NCI-H2171 (cell line): ENCODE results near the gene LAMB1.

Source experiments
- DNase-seq: peaks from one replicate; lab custom pipeline; 2025; lab: John Stamatoyannopoulos, UW

Gene LAMB1

DNA sequence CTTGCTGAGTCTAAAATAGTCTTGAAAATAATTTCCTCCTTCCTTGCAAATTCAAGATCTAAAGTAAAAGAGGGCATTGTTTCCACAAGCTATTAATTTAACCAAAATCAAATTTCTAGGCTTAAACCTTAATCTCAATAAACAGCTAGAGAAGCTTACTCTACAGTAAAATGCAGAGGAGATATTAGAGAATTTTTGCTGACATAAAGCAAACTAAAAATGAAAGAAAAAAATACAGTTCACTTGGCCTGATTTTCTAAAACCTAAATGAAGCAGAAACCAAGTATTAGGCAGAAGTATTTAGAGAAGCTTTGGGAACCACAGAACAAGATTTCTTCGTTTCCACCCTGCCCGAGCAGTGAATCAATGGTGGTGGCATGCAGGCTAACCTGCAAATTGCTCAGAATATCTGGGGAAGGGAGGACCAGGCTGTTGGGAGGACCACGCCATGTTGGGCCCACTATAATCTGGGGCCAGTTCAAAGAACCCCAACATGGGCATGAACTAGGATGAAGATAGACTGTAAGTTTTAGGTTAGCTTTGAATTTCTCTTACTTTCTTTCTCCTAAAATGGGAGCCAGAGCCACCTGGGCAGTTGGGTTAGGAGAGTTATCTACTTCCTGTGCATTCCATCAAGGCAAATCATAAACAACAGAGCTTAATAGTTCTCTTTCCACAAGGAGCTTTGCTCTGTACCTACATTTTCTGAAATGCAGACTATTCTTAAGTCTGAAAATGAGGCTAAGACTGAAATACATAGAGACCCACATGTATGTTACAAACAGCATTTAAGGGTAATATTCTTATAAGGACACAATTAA, 4.1 kb downstream of the LAMB1 start:
- no peak for DNase-seq

GRCh38 chr7:107998150-107998549, 4.8 kb downstream of the LAMB1 start:
- DNase-seq, result no peak

DNA sequence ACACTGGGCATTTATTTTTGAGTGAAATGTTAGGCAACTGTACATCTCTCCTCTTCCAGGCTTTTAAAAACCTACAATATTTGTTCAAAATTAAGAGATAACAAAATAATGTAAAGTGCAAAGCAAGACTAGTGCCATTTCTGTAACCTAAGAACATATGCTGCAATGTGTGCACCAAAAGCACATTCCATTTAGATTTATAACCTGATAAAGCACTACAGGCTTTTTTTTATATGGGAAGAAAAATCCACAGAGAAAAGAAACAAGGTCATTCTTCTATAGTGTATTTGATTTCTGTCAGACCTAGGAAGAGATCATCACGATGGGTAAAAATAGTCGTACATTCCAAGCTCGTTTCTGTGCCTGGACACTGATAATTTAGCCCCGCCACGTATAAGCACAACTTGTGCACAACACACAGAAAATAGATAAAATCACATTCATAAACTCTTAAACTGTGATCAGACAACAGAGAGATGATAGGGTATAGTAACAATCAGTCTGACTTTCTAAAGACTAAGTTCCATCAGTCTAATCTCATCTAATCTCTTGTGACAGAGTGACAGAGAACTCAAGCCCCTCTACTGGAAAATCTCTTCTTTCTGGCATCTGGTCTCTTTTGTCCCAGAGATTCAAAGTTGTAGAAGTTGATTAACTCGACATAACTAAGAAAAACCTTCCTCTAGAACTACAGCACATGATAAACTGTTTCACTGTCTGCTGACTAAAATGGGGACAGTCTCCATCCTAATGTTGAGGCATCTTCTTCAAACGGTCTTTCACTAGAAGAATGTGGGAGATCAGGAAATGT, 6.7 kb downstream of the LAMB1 start:
- no peak for DNase-seq

- peak; percentile 35 for DNase-seq
These were observed 7.5 kb downstream of the LAMB1 start for GRCh38 chr7:107995184-107996071.

- DNase-seq, result no peak
These were observed 8.4 kb downstream of the LAMB1 start for GRCh38 chr7:107994421-107995030.

GRCh38 chr7:107993891-107994291, 9.1 kb downstream of the LAMB1 start:
- no peak for DNase-seq

DNA sequence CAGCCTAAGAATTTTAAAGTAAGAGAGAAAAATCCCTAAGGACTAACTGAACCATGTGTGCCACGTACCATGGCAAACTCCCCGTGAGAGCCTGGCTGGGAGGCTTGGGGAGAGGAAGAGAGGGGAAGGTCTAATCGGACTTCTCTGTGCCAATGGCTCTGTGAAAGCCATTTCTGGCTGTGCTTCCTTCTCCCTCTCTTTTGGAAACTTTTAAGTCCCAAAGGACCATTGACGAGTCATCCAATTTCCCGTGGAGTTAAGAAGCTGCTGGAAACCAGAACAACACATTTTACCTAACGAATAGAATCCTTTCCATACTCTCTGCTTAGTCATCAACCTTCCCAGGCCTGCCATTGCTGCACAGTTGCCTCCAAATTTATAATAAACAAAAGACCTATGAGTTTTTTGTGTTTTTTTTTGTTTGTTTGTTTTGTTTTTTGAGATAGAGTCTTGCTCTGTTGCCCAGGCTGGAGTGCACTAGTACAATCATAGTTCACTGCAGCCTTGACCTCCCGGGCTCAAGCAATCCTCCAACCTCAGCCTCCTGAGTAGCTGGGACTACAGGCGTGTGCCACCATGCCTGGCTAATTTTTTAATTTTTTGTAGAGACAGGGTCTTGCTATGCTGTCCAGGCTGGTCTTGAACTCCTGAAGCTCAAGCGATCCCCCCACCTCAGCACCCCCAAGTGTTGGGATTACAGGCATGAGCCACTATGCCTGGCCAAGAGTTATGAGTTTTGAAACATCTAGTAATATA, 13.2 kb downstream of the LAMB1 start:
- no peak for DNase-seq

DNA sequence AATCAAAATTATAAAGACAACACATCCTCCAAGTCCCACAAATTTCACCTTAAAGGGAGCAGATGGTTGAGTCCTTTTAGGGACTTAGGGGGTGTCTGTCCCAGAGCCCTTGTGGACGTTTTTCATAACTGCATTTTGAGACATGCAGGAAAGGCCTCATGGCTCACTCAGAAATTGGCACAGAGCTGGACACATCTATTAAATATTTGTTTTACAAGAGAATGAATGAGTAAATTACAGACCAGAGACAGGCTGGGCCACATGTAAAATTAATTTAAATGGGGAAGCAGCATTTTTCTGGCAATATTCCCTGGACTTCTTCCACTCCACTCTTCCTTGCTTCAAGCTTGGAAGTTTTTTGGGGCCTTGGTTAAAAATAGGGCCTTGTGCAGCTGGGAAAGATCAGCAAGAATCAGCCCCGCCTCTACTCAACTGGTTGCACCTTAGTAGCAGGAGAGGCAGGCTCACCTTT, 20.0 kb downstream of the LAMB1 start:
- DNase-seq, result no peak

- DNase-seq, result no peak
These were observed 20.7 kb downstream of the LAMB1 start for GRCh38 chr7:107982042-107982840.

- DNase-seq, result peak; percentile 40
These were observed 21.5 kb downstream of the LAMB1 start for GRCh38 chr7:107981466-107981865.

DNA sequence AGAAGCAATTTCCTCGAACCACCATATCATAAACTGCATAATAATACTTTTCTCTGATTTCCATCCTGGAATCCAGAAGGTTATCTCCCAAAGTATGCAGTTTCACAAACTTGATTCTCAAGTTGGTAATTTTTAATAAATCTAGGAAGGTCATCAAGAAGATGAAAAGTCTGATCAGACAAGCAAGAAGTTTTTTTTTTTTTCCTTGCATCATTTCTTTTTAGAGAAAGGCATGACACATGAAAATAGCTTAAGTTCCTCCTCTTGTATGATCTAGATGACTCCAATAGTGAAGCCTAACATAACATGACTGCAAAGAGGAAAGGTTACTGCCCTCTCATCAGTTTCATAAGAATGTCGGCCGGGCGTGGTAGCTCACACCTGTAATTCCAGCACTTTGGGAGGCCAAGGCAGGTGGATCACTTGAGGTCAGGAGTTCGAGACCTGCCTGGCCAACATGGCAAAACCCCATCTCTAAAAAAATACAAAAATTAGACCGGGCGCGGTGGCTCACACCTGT, 22.2 kb downstream of the LAMB1 start:
- no peak for DNase-seq

- no peak for DNase-seq
These were observed 22.8 kb downstream of the LAMB1 start for GRCh38 chr7:107980171-107980570.

DNA sequence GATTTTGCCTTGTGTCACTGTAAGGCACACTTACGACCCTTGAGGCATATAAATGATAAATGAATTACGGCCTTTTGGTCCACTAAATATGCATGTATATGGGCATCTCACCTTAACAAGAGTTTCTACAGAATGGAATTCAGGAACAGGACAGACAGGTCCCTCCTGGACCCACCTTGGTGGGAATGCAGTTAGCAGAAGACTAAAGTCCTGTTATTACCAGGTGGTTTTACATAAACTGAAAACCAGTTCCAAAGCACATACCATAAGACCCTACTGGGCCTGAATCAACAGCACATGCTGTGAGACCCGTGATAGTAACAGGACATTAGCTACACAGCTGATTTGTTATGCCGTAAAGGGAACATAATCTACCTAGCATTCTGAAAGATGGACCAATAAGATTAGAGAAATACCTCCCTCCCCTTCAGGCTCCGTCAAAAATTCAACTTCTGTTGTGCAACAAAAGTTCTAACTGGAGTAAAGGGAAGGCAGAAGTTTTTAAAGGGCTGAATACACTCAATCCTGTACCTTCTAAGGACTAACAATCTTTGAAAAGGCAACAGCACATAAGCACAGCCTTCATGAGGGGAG, 24.0 kb downstream of the LAMB1 start:
- DNase-seq, result no peak

- no peak for DNase-seq
These were observed 25.9 kb downstream of the LAMB1 start for GRCh38 chr7:107977048-107977447.

- DNase-seq, result no peak
These were observed 26.3 kb downstream of the LAMB1 start for GRCh38 chr7:107976620-107977019.

GRCh38 chr7:107975394-107976013, 27.5 kb downstream of the LAMB1 start:
- no peak for DNase-seq

GRCh38 chr7:107973861-107974260, 29.1 kb downstream of the LAMB1 start:
- no peak for DNase-seq

GRCh38 chr7:107972941-107973376, 30.0 kb downstream of the LAMB1 start:
- DNase-seq, result peak; percentile 69

DNA sequence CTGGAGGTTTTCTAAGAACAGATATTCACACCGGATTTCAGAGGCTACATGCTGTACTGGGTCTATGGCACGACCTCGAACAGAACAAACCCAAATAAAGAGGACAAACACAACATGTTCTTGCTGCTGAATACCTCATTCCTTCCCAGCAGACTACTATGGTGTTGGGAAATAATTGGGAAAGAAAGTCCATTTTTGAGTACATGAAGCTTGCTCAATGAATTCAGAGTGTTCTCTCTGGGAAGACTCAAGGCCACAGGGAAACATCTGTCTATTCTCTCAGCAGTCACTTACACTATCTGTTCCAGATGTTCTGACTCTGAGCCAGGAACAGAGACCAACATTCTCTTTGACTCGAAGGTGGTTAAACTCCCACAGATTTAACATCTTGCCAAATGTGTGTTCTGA, 30.9 kb downstream of the LAMB1 start:
- DNase-seq, result no peak
